Mesenchymal stem cell (in vitro differentiated cells and primary cell): ENCODE results near the gene ADH6. TPM values are rescaled to one million over a fixed set of nuclear protein-coding genes. Genes with fewer than 3 reads are reported as not detected.

ENCODE experiments used
- DNase-seq: peaks from one replicate; pipeline ENCODE4 v3.0.0-alpha.2; 2013
- H2AFZ ChIP-seq: one replicate; pipeline ENCODE4 v1.6.1; 2013; ENCODE audit warnings: low read depth, mild to moderate bottlenecking, control low read depth, inconsistent platforms, low read length, moderate library complexity
- H2AK5ac ChIP-seq: 2 replicates; pipeline ENCODE4 v1.6.1; 2013; ENCODE audit warnings: low read length, moderate library complexity, mild to moderate bottlenecking, inconsistent platforms; ENCODE audit not compliant: severe bottlenecking
- H2BK120ac ChIP-seq: one replicate; pipeline ENCODE4 v1.6.1; 2013; ENCODE audit warnings: low read depth, mild to moderate bottlenecking, inconsistent platforms, low read length, moderate library complexity
- H2BK12ac ChIP-seq, 2 experiments: one replicate each; pipeline ENCODE4 v1.6.1; 2013; ENCODE audit warnings: inconsistent platforms in 2 of 2, low read length in 2 of 2, mild to moderate bottlenecking in 2 of 2, moderate library complexity in 2 of 2, control low read depth in 1 of 2
- H2BK15ac ChIP-seq: one replicate; pipeline ENCODE4 v1.6.1; 2013; ENCODE audit warnings: mild to moderate bottlenecking, low read depth, inconsistent platforms; ENCODE audit not compliant: poor library complexity, severe bottlenecking
- H2BK5ac ChIP-seq: 2 replicates; pipeline ENCODE4 v1.6.1; 2013; ENCODE audit warnings: low read depth, mild to moderate bottlenecking, low read length, control low read depth, inconsistent platforms; ENCODE audit not compliant: poor library complexity, severe bottlenecking
- H3K14ac ChIP-seq, 2 experiments: one replicate each; pipeline ENCODE4 v1.6.1; 2013; ENCODE audit warnings: inconsistent platforms in 2 of 2, low read length in 2 of 2, control low read depth in 1 of 2, mild to moderate bottlenecking in 1 of 2, moderate library complexity in 1 of 2
- H3K18ac ChIP-seq, 2 experiments: one replicate each; pipeline ENCODE4 v1.6.1; 2013; ENCODE audit warnings: inconsistent platforms in 2 of 2, low read length in 2 of 2, control low read depth in 1 of 2, low read depth in 1 of 2, mild to moderate bottlenecking in 1 of 2
- H3K23ac ChIP-seq, 2 experiments: one replicate each; pipeline ENCODE4 v1.6.1; 2013; ENCODE audit warnings: inconsistent platforms in 2 of 2, low read length in 2 of 2, mild to moderate bottlenecking in 2 of 2, moderate library complexity in 2 of 2, control low read depth in 1 of 2
- H3K27ac ChIP-seq: 2 replicates; pipeline ENCODE4 v1.5.1; 2013; ENCODE audit warnings: mild to moderate bottlenecking, moderate library complexity, low read length, control low read depth, inconsistent platforms; ENCODE audit not compliant: poor library complexity, severe bottlenecking
- H3K27me3 ChIP-seq, 2 experiments: 2 replicates each; pipeline versions ENCODE4 v1.6.1 to v1.7.0; 2013; ENCODE audit warnings: low read length in 2 of 2, mild to moderate bottlenecking in 2 of 2, moderate library complexity in 2 of 2, control low read depth in 1 of 2, inconsistent platforms in 1 of 2; ENCODE audit not compliant: control insufficient read depth in 1 of 2, insufficient read depth in 1 of 2
- H3K36me3 ChIP-seq, 2 experiments: 2 replicates each; pipeline versions ENCODE4 v1.6.1 to v1.7.0; 2013; ENCODE audit warnings: low read length in 2 of 2, control low read depth in 1 of 2, inconsistent platforms in 1 of 2, low read depth in 1 of 2, mild to moderate bottlenecking in 1 of 2; ENCODE audit not compliant: insufficient read depth in 2 of 2, control insufficient read depth in 1 of 2
- H3K4ac ChIP-seq, 2 experiments: one replicate each; pipeline ENCODE4 v1.6.1; 2013; ENCODE audit warnings: inconsistent platforms in 2 of 2, low read length in 2 of 2, mild to moderate bottlenecking in 2 of 2, moderate library complexity in 2 of 2, control low read depth in 1 of 2, low read depth in 1 of 2
- H3K4me1 ChIP-seq: 2 replicates; pipeline ENCODE4 v1.6.1; 2013; ENCODE audit warnings: low read depth, low read length, control low read depth; ENCODE audit not compliant: control insufficient read depth, insufficient read depth
- H3K4me2 ChIP-seq: 2 replicates; pipeline ENCODE4 v1.6.1; 2013; ENCODE audit warnings: low read length, mild to moderate bottlenecking, inconsistent platforms; ENCODE audit not compliant: poor library complexity, severe bottlenecking
- H3K4me3 ChIP-seq, 2 experiments: 2 replicates each; pipeline versions ENCODE4 v1.5.1 to v1.7.0; 2013; ENCODE audit warnings: low read length in 2 of 2, mild to moderate bottlenecking in 2 of 2, control low read depth in 1 of 2, low read depth in 1 of 2; ENCODE audit not compliant: insufficient read depth in 1 of 2
- H3K79me1 ChIP-seq: replicated peaks from 2 replicates; pipeline ENCODE4 v1.6.1; 2013; ENCODE audit warnings: mild to moderate bottlenecking, control low read depth, low read length, inconsistent platforms; ENCODE audit not compliant: poor library complexity, severe bottlenecking
- H3K9ac ChIP-seq: 2 replicates; pipeline ENCODE4 v1.7.0; 2013; ENCODE audit warnings: mild to moderate bottlenecking, low read length, moderate library complexity
- H3K9me3 ChIP-seq: 2 replicates; pipeline ENCODE4 v1.7.0; 2013; ENCODE audit warnings: mild to moderate bottlenecking, low read length; ENCODE audit not compliant: control insufficient read depth
- H4K8ac ChIP-seq: one replicate; pipeline ENCODE4 v1.6.1; 2013; ENCODE audit warnings: inconsistent platforms, mild to moderate bottlenecking, low read length, moderate library complexity
- H4K91ac ChIP-seq: one replicate; pipeline ENCODE4 v1.6.1; 2013; ENCODE audit warnings: mild to moderate bottlenecking, low read length, inconsistent platforms
- WGBS: methylation state at CpG from one replicate; pipeline ENCODE4 v1.1.7; 2013; ENCODE audit warnings: mixed read lengths; 5-methylcytosine and 5-hydroxymethylcytosine counted together
- polyA plus RNA-seq, 2 experiments: library from polyadenylated mRNA; stranded (reverse); fragments of 200-250 nt; gene quantifications; one replicate each; pipeline ENCODE4 v1.2.3, GENCODE V29; 2013

ADH6 gene
- polyA plus RNA-seq (2013, experiment 1 of 2): not detected
- not detected for polyA plus RNA-seq (2013, experiment 2 of 2)

DNA sequence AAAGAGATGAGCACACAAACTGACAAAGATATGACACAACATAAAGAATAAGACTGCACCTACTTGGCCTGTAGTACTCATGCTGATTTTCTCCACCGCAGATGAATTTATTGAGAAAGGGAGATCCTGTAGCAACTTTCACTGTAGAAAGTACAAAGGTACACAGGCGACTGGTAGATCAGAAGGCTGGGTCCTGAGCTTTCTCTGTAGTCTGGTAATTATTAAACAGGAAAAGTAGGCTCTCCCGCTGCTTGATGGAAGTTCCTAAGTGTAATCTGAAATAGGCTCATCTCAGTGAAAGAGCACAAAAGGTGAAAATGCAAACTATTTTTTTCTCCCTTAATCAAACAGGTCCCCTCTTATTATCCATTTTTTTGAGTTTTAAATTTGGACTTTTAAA is at the start of gene ADH6:
ADH6 (minus strand) TSS at position 175 of the 400 bp plus-strand sequence; CDS start at position 81, 94 bp downstream.
- no peaks in the 10 kb centered on the region for H3K36me3 ChIP-seq
- no peaks in the 10 kb centered on the region for H3K79me1 ChIP-seq
- no peak within 1 kb of the TSS for H3K23ac ChIP-seq
- H2AFZ ChIP-seq: no peak within 1 kb of the TSS
- no peak within 1 kb of the TSS for H3K14ac ChIP-seq
- no peak within 1 kb of the TSS for H3K4me2 ChIP-seq
- H3K27me3 ChIP-seq: no peaks in the 10 kb centered on the region
- peak within 1 kb of the TSS; percentile 32 for H3K27ac ChIP-seq
- 76% methylated on average over 3 of the region's 3 CpGs for WGBS
- H2BK15ac ChIP-seq: no peak within 1 kb of the TSS
- no peak within 1 kb of the TSS for H2BK5ac ChIP-seq
- H4K8ac ChIP-seq: no peak within 1 kb of the TSS
- no peak within 1 kb of the TSS for H2BK120ac ChIP-seq
- DNase-seq: no peak
- no peak within 1 kb of the TSS for H3K9ac ChIP-seq
- no peak within 1 kb of the TSS for H4K91ac ChIP-seq
- no peaks in the 10 kb centered on the region for H3K4me1 ChIP-seq
- no peaks in the 10 kb centered on the region for H3K9me3 ChIP-seq
- no peak within 1 kb of the TSS for H2AK5ac ChIP-seq
- H3K18ac ChIP-seq: no peak within 1 kb of the TSS
- H3K4me3 ChIP-seq: no peak within 1 kb of the TSS
- no peak within 1 kb of the TSS for H2BK12ac ChIP-seq
- H3K4ac ChIP-seq: no peak within 1 kb of the TSS

DNA sequence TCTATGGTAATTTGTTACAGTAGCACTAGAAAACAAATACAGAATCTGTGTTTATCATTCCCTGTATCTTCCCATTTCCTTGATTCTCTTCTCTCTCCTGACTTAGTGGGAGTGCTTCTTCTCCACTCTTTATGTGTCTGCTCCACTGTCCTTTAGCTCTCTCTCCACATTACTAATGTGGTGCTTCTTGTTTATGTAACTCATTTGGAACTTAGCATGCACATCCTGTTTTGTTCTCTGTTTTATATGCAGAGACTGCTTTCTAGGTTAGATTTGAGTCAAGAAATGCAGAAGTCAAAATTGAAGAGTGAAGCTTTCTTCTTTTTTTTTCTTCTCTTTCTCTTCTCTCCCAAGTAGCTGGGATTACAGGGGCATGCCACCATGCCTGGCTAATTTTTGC is 45.9 kb upstream of the ADH6 start:
- Histone ChIP-seq H3K27me3 (no peaks in the 10 kb centered on the region), H2AFZ (no peak overlapping the region)

DNA sequence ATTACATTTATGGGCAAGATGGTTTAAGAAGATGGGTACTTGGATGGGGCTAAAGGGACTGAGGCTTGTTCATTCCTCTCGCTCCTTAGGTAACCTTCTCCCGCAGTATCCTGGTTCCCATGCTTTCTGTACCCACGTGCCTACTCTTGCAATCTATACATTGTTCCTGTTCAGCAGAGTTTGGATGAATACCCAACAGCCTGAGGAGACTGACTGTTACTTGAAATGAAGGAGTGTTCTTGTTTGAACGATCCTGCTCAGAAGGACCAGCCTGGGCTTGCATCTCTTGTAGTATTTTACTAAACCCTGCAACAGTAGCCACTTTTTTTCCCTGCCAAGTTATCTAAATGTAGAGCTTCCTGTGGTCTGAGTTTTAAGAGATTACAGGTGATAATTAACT is 33.7 kb upstream of the ADH6 start:
- Histone ChIP-seq H3K36me3 (no peaks in the 10 kb centered on the region), H3K4me3 (no peak overlapping the region), H3K27ac (no peak overlapping the region), H2AFZ (no peak overlapping the region), H4K91ac (no peak overlapping the region), H3K9ac (no peak overlapping the region), H3K4me2 (no peak overlapping the region), H3K18ac (no peak overlapping the region), H3K23ac (no peak overlapping the region), H2BK12ac (no peak overlapping the region), H3K79me1 (no peaks in the 10 kb centered on the region), H3K14ac (no peak overlapping the region), H2BK5ac (no peak overlapping the region), H4K8ac (no peak overlapping the region), H2AK5ac (no peak overlapping the region), H2BK15ac (no peak overlapping the region), H3K9me3 (no peaks in the 10 kb centered on the region), H3K4ac (no peak overlapping the region), H3K4me1 (no peaks in the 10 kb centered on the region), H3K27me3 (no peaks in the 10 kb centered on the region), H2BK120ac (no peak overlapping the region)
- no CpG with 5 or more reads among the region's 4 CpGs for WGBS
- no peak for DNase-seq

More for the DNA sequence above, 45.9 kb upstream of the ADH6 start:
- Histone ChIP-seq H3K4me2 (no peak overlapping the region), H2BK5ac (no peak overlapping the region), H4K91ac (no peak overlapping the region), H3K4me3 (no peak overlapping the region), H2BK12ac (no peak overlapping the region), H2BK120ac (no peak overlapping the region), H2BK15ac (no peak overlapping the region), H3K9ac (no peak overlapping the region), H3K36me3 (no peaks in the 10 kb centered on the region), H3K18ac (no peak overlapping the region), H2AK5ac (no peak overlapping the region), H3K79me1 (no peaks in the 10 kb centered on the region), H3K4me1 (no peaks in the 10 kb centered on the region), H3K14ac (no peak overlapping the region), H3K9me3 (peaks cover 10% of the 10 kb centered on the region), H3K23ac (no peak overlapping the region), H3K4ac (no peak overlapping the region), H4K8ac (no peak overlapping the region), H3K27ac (no peak overlapping the region)
- DNase-seq: no peak

DNA sequence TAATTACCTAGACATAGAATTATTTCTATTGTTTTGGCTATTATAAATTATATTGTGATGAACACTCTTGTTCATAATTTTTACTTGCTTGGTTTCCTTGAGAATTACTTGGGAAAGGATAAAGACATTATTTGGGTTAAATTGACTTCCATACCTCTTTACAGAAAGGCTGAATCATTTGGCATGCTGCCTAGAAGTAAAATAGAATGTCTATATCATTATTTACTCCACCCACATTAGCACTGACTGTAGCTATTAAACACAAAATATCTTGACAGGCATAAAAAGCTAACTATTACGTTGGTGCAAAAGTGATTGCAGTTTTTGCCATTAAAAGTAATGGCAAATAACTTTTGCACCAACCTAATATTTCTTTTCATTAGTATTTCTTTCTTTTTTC is 29.7 kb upstream of the ADH6 start:
- Histone ChIP-seq H3K27me3 (no peaks in the 10 kb centered on the region), H3K14ac (no peak overlapping the region), H2BK12ac (no peak overlapping the region), H2BK15ac (no peak overlapping the region), H3K4me3 (no peak overlapping the region), H4K91ac (no peak overlapping the region), H2AK5ac (no peak overlapping the region), H3K4ac (no peak overlapping the region), H3K36me3 (no peaks in the 10 kb centered on the region), H3K4me2 (no peak overlapping the region), H3K79me1 (no peaks in the 10 kb centered on the region), H2BK5ac (no peak overlapping the region), H2AFZ (no peak overlapping the region), H2BK120ac (no peak overlapping the region), H3K9ac (no peak overlapping the region), H3K27ac (no peak overlapping the region), H3K23ac (no peak overlapping the region), H3K18ac (no peak overlapping the region), H3K9me3 (peaks cover 7% of the 10 kb centered on the region), H4K8ac (no peak overlapping the region), H3K4me1 (no peaks in the 10 kb centered on the region)
- 100% methylated on average over 1 of the region's 1 CpG for WGBS
- DNase-seq: no peak
